Measurements from ENCODE around the gene CDH12.

DNA sequence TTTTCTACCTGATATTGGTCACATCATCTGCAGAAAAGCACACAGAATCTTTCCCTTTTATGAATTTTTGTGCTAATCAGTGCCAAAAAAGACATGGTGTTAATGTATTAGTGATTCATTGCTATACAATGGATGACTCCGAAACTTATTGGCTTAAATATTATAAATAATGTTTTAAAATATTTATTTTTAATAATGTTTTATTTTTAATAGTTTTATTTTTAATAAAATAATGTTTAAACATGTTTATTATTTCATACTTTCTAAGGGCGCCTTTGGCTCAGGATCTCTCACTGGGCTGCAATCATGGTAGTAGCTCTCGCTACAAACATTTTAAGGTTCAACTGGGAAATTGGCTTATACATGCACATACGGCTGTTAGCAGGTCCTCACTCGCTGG lies 65.7 kb downstream of the CDH12 start:
- TF ChIP-seq CREB1 (IDR thresholded peaks at IDR 0.05; ENCODE audit: low read depth) = no peak
- no peak for TF ChIP-seq EP300 (IDR thresholded peaks at IDR 0.05; ENCODE audit: borderline replicate concordance)
- no peak for TF ChIP-seq YY1 (IDR thresholded peaks at IDR 0.05; ENCODE audit: low read depth)
- no peak for TF ChIP-seq MAX (IDR thresholded peaks at IDR 0.05)
- no peak for TF ChIP-seq TAF1 (IDR thresholded peaks at IDR 0.05; ENCODE audit: low read depth)
- no peak for TF ChIP-seq EGR1 (IDR thresholded peaks at IDR 0.05)
- TF ChIP-seq TEAD4 (IDR thresholded peaks at IDR 0.05) = no peak
- no peak for TF ChIP-seq RAD21 (IDR thresholded peaks at IDR 0.05; ENCODE audit: low read depth)
- TF ChIP-seq FOXM1 (IDR thresholded peaks at IDR 0.05; ENCODE audit: borderline replicate concordance, low read depth) = no peak
